IMR-90 (cell line): ENCODE measurements around the gene IFNK. TPM values are rescaled to one million over a fixed set of nuclear protein-coding genes. Genes with fewer than 3 reads are reported as not detected.

Experiments used
- ATAC-seq: fragments of 200-7000 bp; cut with Tn5 transposase; 2 replicates; pipeline ENCODE4 v1.9.1; 2020; ENCODE audit warnings: low read depth, mild to moderate bottlenecking, moderate library complexity
- BruUV-seq: library from RNA; stranded (reverse); fragments of 400-500 nt; replicated peaks from 2 replicates; lab custom pipeline; 2021; lab: Mats Ljungman, UMichigan
- CTCF ChIA-PET: fragments of 300-600 bp; formaldehyde crosslinking; extraction: SDS; loops from one replicate; lab custom pipeline; 2021; ENCODE audit warnings: antibody characterized with exemption; lab: Yijun Ruan, JAX
- POLR2A ChIA-PET: fragments of 300-600 bp; sonication (Branson Sonifier 250); formaldehyde crosslinking; loops from one replicate; lab custom pipeline; 2022; ENCODE audit warnings: antibody characterized with exemption; ENCODE audit not compliant: unreplicated experiment; lab: Charles Lee
- DNase-seq: peaks from one replicate; pipeline ENCODE4 v3.0.0; 2013
- H2AFZ ChIP-seq: replicated peaks from 2 replicates; pipeline ENCODE3; 2013; ENCODE audit warnings: low read length, mild to moderate bottlenecking; ENCODE audit not compliant: poor library complexity
- H2AK5ac ChIP-seq: 2 replicates; pipeline ENCODE4 v1.6.1; 2013; ENCODE audit warnings: low read depth, low read length, inconsistent platforms
- H2AK9ac ChIP-seq: replicated peaks from 2 replicates; pipeline ENCODE3; 2013; ENCODE audit warnings: mild to moderate bottlenecking, low read depth, low read length, moderate library complexity; ENCODE audit not compliant: poor library complexity
- H2BK120ac ChIP-seq: 2 replicates; pipeline ENCODE4 v1.6.1; 2013; ENCODE audit warnings: low read depth, low read length, inconsistent platforms
- H2BK15ac ChIP-seq: 3 replicates; pipeline ENCODE4 v1.6.1; 2013; ENCODE audit warnings: low read depth, low read length, inconsistent platforms
- H2BK20ac ChIP-seq: 2 replicates; pipeline ENCODE4 v1.6.1; 2013; ENCODE audit warnings: low read depth, mild to moderate bottlenecking, inconsistent platforms, low read length, moderate library complexity
- H2BK5ac ChIP-seq: 2 replicates; pipeline ENCODE4 v1.6.1; 2013; ENCODE audit warnings: mild to moderate bottlenecking, low read depth, low read length, inconsistent platforms; ENCODE audit not compliant: poor library complexity, severe bottlenecking
- H3K14ac ChIP-seq: replicated peaks from 2 replicates; pipeline ENCODE4 v1.6.1; 2013; ENCODE audit warnings: low read depth, low read length, inconsistent platforms
- H3K18ac ChIP-seq: 2 replicates; pipeline ENCODE4 v1.6.1; 2013; ENCODE audit warnings: low read depth, low read length, control low read depth
- H3K23ac ChIP-seq: 2 replicates; pipeline ENCODE4 v1.6.1; 2013; ENCODE audit warnings: low read depth, low read length, inconsistent platforms
- H3K27ac ChIP-seq: 2 replicates; pipeline ENCODE4 v1.5.1; 2013; ENCODE audit warnings: mild to moderate bottlenecking, control low read depth, low read length; ENCODE audit not compliant: insufficient read depth
- H3K27me3 ChIP-seq: 2 replicates; pipeline ENCODE4 v1.6.1; 2013; ENCODE audit warnings: low read length; ENCODE audit not compliant: control insufficient read depth, insufficient read depth
- H3K36me3 ChIP-seq: 2 replicates; pipeline ENCODE4 v1.6.1; 2013; ENCODE audit warnings: low read length, mixed read lengths; ENCODE audit not compliant: control insufficient read depth, insufficient read depth
- H3K4ac ChIP-seq: 2 replicates; pipeline ENCODE4 v1.6.1; 2013; ENCODE audit warnings: low read depth, low read length, inconsistent platforms
- H3K4me1 ChIP-seq: 2 replicates; pipeline ENCODE4 v1.6.1; 2013; ENCODE audit warnings: low read length, mixed read lengths; ENCODE audit not compliant: control insufficient read depth, insufficient read depth
- H3K4me2 ChIP-seq: 2 replicates; pipeline ENCODE4 v1.6.1; 2013; ENCODE audit warnings: low read depth, mild to moderate bottlenecking, control low read depth, low read length, moderate library complexity
- H3K4me3 ChIP-seq: 2 replicates; pipeline ENCODE4 v1.5.1; 2013; ENCODE audit warnings: low read depth, mild to moderate bottlenecking, control low read depth, low read length, moderate library complexity; ENCODE audit not compliant: insufficient read depth
- H3K56ac ChIP-seq: 2 replicates; pipeline ENCODE4 v1.6.1; 2013; ENCODE audit warnings: low read length, inconsistent platforms; ENCODE audit not compliant: insufficient read depth; ENCODE audit errors: extremely low read depth
- H3K79me1 ChIP-seq, 2 experiments: 2 replicates each; pipeline ENCODE4 v1.6.1; 2013; ENCODE audit warnings: low read length in 2 of 2, inconsistent platforms in 1 of 2, low read depth in 1 of 2
- H3K9ac ChIP-seq: 2 replicates; pipeline ENCODE4 v1.6.1; 2013; ENCODE audit warnings: low read depth, low read length, control low read depth
- H3K9me1 ChIP-seq: 2 replicates; pipeline ENCODE4 v1.6.1; 2013; ENCODE audit warnings: low read length, inconsistent platforms; ENCODE audit not compliant: insufficient read depth
- H3K9me3 ChIP-seq: 2 replicates; pipeline ENCODE4 v1.6.1; 2013; ENCODE audit warnings: low read length; ENCODE audit not compliant: control insufficient read depth, insufficient read depth
- H4K20me1 ChIP-seq: 2 replicates; pipeline ENCODE4 v1.6.1; 2013; ENCODE audit warnings: low read length, inconsistent platforms; ENCODE audit not compliant: insufficient read depth
- H4K5ac ChIP-seq: 2 replicates; pipeline ENCODE4 v1.6.1; 2013; ENCODE audit warnings: mild to moderate bottlenecking, low read depth, low read length, control low read depth
- H4K8ac ChIP-seq, 2 experiments: 2 replicates each; pipeline ENCODE4 v1.6.1; 2013; ENCODE audit warnings: low read depth in 2 of 2, low read length in 2 of 2, control low read depth in 1 of 2, inconsistent platforms in 1 of 2
- H4K91ac ChIP-seq: 2 replicates; pipeline ENCODE4 v1.6.1; 2013; ENCODE audit warnings: low read depth, low read length, inconsistent platforms; ENCODE audit not compliant: insufficient read depth
- BHLHE40 ChIP-seq: fragments of 150-350 bp; IDR thresholded peaks from 2 replicates; pipeline ENCODE4 v1.6.1; 2016; ENCODE audit warnings: mild to moderate bottlenecking, low read depth, low read length
- CEBPB ChIP-seq: IDR thresholded peaks from 2 replicates; pipeline ENCODE4 v1.6.1; 2012; ENCODE audit warnings: low read depth, low read length, improper control_type of control experiment
- CHD1 ChIP-seq: IDR thresholded peaks from 2 replicates; pipeline ENCODE4 v1.6.1; 2012; ENCODE audit warnings: low read depth, low read length, improper control_type of control experiment
- MAFK ChIP-seq: IDR thresholded peaks from 2 replicates; pipeline ENCODE4 v1.6.1; 2012; ENCODE audit warnings: low read depth, low read length, improper control_type of control experiment
- MAZ ChIP-seq: IDR thresholded peaks from 2 replicates; pipeline ENCODE4 v1.6.1; 2012; ENCODE audit warnings: low read depth, mild to moderate bottlenecking, low read length, improper control_type of control experiment, moderate library complexity, borderline replicate concordance
- NFE2L2 ChIP-seq: fragments of 150-350 bp; IDR thresholded peaks from 2 replicates; pipeline ENCODE4 v1.6.1; 2016; ENCODE audit warnings: low read depth, mild to moderate bottlenecking, low read length
- POLR2A ChIP-seq: IDR thresholded peaks from 2 replicates; pipeline ENCODE4 v1.6.1; 2012; ENCODE audit warnings: mild to moderate bottlenecking, low read depth, low read length
- RAD21 ChIP-seq: IDR thresholded peaks from 2 replicates; pipeline ENCODE4 v1.6.1; 2012; ENCODE audit warnings: low read length, improper control_type of control experiment
- RCOR1 ChIP-seq: IDR thresholded peaks from 2 replicates; pipeline ENCODE4 v1.6.1; 2012; ENCODE audit warnings: mild to moderate bottlenecking, low read length, improper control_type of control experiment; ENCODE audit not compliant: insufficient replicate concordance
- RFX5 ChIP-seq: IDR thresholded peaks from 2 replicates; pipeline ENCODE4 v1.8.0; 2012; ENCODE audit warnings: low read depth, mild to moderate bottlenecking, low read length, moderate library complexity
- SMC3 ChIP-seq: fragments of 150-350 bp; IDR thresholded peaks from 2 replicates; pipeline ENCODE4 v1.6.1; 2016; ENCODE audit warnings: low read depth, mild to moderate bottlenecking, antibody characterized with exemption, low read length, moderate library complexity
- WGBS, 2 experiments: methylation state at CpG; one replicate each; pipeline versions ENCODE4 v1.1.5 to v1.1.7; 2013; ENCODE audit warnings: missing lambda C conversion rate in 2 of 2; ENCODE audit not compliant: insufficient read length in 1 of 2; ENCODE audit errors: extremely low coverage in 2 of 2; 5-methylcytosine and 5-hydroxymethylcytosine counted together
- dilution Hi-C: fragments of 300-500 bp; cut with HindIII; formaldehyde crosslinking; loops from one replicate; pipeline ENCODE4 v1.14.3; 2018; ENCODE audit warnings: low sequenced_read_pairs; ENCODE audit not compliant: unreplicated experiment
- in situ Hi-C: fragments of 300-500 bp; cut with MboI; formaldehyde crosslinking; loops from 3 replicates; pipeline ENCODE4 v1.14.3; 2019; ENCODE audit warnings: low sequenced_read_pairs, inconsistent platforms, mixed read lengths
- intact Hi-C: fragments of 100-400 bp; cut with micrococcal nuclease; formaldehyde crosslinking; loops from 2 replicates; pipeline ENCODE4 v1.10.0; 2022
- polyA plus RNA-seq, 3 experiments: library from polyadenylated mRNA; depleted of rRNA; stranded (reverse); fragments of >200 nt; gene quantifications; 2 replicates each; pipeline ENCODE4 v1.2.3, GENCODE V29; 2012; ENCODE audit warnings: low replicate concordance in 1 of 3
- total RNA-seq: library from RNA; depleted of rRNA; stranded (reverse); fragments of >200 nt; gene quantifications from 2 replicates; pipeline ENCODE4 v1.2.3, GENCODE V29; 2012
- TF ChIP-seq, protein P1 (sequence below): fragments of 150-350 bp; IDR thresholded peaks from 2 replicates; pipeline ENCODE4 v1.6.1; 2016; ENCODE audit warnings: low read depth, mild to moderate bottlenecking, low read length, moderate library complexity, borderline replicate concordance
- TF ChIP-seq, protein P2 (sequence below): fragments of 150-350 bp; IDR thresholded peaks from 2 replicates; pipeline ENCODE4 v1.6.1; 2017; ENCODE audit warnings: mild to moderate bottlenecking, antibody characterized with exemption, low read length, low read depth

The IFNK gene
- total and polyA plus RNA-seq, 2 of the 4 experiments (the other 2 are of a cell fraction), result not detected

DNA sequence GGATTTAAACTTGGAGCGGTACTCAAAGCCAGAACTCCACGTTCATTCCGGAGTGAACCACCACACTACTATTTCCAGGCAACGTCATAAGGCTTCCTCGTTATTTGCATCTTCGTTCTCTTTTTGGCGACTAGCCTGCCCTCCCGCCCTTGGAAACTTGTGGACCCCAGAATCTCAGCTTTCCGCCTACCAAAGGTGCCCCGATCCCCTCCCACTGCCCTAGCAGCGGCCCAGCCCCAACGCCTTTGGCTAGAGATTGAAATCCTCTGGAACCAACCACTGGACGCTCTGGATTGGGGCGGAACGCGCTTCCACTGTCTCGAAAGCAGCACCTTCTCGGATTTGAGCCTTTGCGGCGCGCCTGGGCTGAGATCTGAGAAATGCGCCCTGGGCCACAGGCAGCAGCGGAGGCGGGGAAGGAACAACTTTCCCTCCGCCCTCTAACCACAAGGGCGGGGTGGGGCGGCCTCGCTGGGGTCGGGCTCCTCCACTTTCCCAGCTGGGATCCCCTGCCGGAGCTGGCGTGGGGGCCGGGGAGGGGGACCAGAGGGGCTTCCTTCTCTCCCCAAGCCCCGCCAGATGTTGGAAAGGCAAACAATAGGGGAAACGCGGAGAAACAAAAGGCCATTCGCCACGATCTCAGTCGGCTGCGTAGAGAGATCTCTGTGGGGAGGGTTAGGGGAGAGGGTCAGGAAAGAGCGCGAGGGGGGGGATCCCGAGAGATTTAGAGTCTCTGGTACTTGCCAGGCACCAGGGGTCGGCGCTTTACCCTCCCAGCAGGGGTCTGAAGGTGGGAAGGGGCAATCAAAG, 4.2 kb downstream of the IFNK start:
- no peak overlapping the region for H3K18ac ChIP-seq
- no peaks in the 10 kb centered on the region for H3K79me1 ChIP-seq
- no peak for TF ChIP-seq SMC3
- TF ChIP-seq RAD21, result no peak
- TF ChIP-seq RCOR1, result no peak
- TF ChIP-seq, protein P1, sequence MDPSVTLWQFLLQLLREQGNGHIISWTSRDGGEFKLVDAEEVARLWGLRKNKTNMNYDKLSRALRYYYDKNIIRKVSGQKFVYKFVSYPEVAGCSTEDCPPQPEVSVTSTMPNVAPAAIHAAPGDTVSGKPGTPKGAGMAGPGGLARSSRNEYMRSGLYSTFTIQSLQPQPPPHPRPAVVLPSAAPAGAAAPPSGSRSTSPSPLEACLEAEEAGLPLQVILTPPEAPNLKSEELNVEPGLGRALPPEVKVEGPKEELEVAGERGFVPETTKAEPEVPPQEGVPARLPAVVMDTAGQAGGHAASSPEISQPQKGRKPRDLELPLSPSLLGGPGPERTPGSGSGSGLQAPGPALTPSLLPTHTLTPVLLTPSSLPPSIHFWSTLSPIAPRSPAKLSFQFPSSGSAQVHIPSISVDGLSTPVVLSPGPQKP, result no peak
- no peak for TF ChIP-seq MAFK
- TF ChIP-seq NFE2L2, result no peak
- TF ChIP-seq RFX5, result no peak
- no peak for TF ChIP-seq POLR2A
- TF ChIP-seq MAZ, result no peak
- TF ChIP-seq, protein P2, sequence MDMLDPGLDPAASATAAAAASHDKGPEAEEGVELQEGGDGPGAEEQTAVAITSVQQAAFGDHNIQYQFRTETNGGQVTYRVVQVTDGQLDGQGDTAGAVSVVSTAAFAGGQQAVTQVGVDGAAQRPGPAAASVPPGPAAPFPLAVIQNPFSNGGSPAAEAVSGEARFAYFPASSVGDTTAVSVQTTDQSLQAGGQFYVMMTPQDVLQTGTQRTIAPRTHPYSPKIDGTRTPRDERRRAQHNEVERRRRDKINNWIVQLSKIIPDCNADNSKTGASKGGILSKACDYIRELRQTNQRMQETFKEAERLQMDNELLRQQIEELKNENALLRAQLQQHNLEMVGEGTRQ, result no peak
- no peak for TF ChIP-seq CEBPB
- TF ChIP-seq CHD1, result no peak
- no peak for TF ChIP-seq BHLHE40
- peaks cover 32% of the 10 kb centered on the region for H3K27me3 ChIP-seq
- H2BK20ac ChIP-seq, result no peak overlapping the region
- ATAC-seq (peak; percentile 59), DNase-seq (peak; percentile 21)
- no peaks in the 10 kb centered on the region for H3K4me1 ChIP-seq
- no peak overlapping the region for H3K56ac ChIP-seq
- ChIA-PET POLR2A (no interaction called here), CTCF (no interaction called here)
- no peak overlapping the region for H2AK9ac ChIP-seq
- H3K9ac ChIP-seq, result no peak overlapping the region; the same call in 1 of the 2 replicates
- dilution Hi-C loops, result no loop called here
- no peak overlapping the region for H3K4ac ChIP-seq
- in situ Hi-C loops, result loop anchor here (5.0 kb wide), 1 partner anchor 196 kb away; no protein-coding TSS in a partner anchor
- no peak overlapping the region for H4K91ac ChIP-seq
- no peak overlapping the region for H2AK5ac ChIP-seq
- no peak overlapping the region for H2BK120ac ChIP-seq
- H2AFZ ChIP-seq, result peak overlapping the region; percentile 85
- H4K8ac ChIP-seq, result no peak overlapping the region
- peak overlapping the region; percentile 57 for H3K4me3 ChIP-seq
- H4K5ac ChIP-seq, result no peak overlapping the region
- 7% methylated on average over 3 of the region's 44 CpGs; no CpG with 5 or more reads in 1 of the 2 experiments for WGBS, 2 experiments
- no peaks in the 10 kb centered on the region for H4K20me1 ChIP-seq
- H3K9me3 ChIP-seq, result no peaks in the 10 kb centered on the region
- no peaks in the 10 kb centered on the region for H3K36me3 ChIP-seq
- H3K9me1 ChIP-seq, result no peaks in the 10 kb centered on the region
- peak overlapping the region; percentile 97 for H3K4me2 ChIP-seq
- no peak overlapping the region; the same call in 1 of the 2 replicates for H3K23ac ChIP-seq
- H2BK15ac ChIP-seq, result no peak overlapping the region
- no peak overlapping the region for H3K14ac ChIP-seq
- H2BK5ac ChIP-seq, result no peak overlapping the region
- no peak overlapping the region for H3K27ac ChIP-seq
- intact Hi-C loops, result no loop called here
- BruUV-seq, result no TSS peak
